ENCODE results near the gene NDUFB8. TPM values are rescaled to one million over a fixed set of nuclear protein-coding genes. Genes with fewer than 3 reads are reported as not detected.

Gene NDUFB8
- total RNA-seq, 1 experiment from 2014 or later, result 399 TPM

- ATAC-seq (no peak), DNase-seq (no peak)
- Histone ChIP-seq H3K4me1 (ENCODE audit: insufficient read depth, low read length) (no peaks in the 10 kb centered on the region), H3F3A (ENCODE audit: low read length, unreplicated experiment) (no peaks in the 10 kb centered on the region), H4K20me1 (ENCODE audit: low read length) (no peaks in the 10 kb centered on the region), H3K4me3 (ENCODE audit: low read length) (no peak overlapping the region), H3K27ac (ENCODE audit: low read length) (no peak overlapping the region), H3K27me3 (ENCODE audit: low read length) (no peaks in the 10 kb centered on the region), H3K9ac (ENCODE audit: low read length) (no peak overlapping the region), H3K36me3 (ENCODE audit: low read depth, low read length) (peaks cover 10% of the 10 kb centered on the region; the same call in 1 of the 2 replicates), H2AFZ (ENCODE audit: low read length) (no peak overlapping the region), H3K79me2 (ENCODE audit: low read length) (no peaks in the 10 kb centered on the region), H3K9me2 (replicated peaks; ENCODE audit: low read length) (no peaks in the 10 kb centered on the region), H3K9me3 (ENCODE audit: low read length) (no peaks in the 10 kb centered on the region), H3K4me2 (ENCODE audit: low read length) (no peak overlapping the region)
- intact Hi-C loops (cut with micrococcal nuclease), result no loop called here
- POLR2A ChIA-PET (ENCODE audit: unreplicated experiment), result no interaction called here
- CTCF ChIA-PET, result interaction anchor here (0.7 kb wide), 1 partner anchor 9 kb away, joined by 3 read pairs; the partner anchor contains the start of gene HIF1AN
- TF ChIP-seq CTCF (conservative IDR thresholded peaks at IDR 0.05; ENCODE audit: low read depth, low read length) (no peak), EZH2 (IDR thresholded peaks at IDR 0.05; ENCODE audit: low read length, unreplicated experiment) (no peak), EZH2phosphoT487 (IDR thresholded peaks at IDR 0.05; ENCODE audit: borderline replicate concordance, low read length) (no peak)
- no TSS peak for BruUV-seq (replicated peaks)
Observed at GRCh38 chr10:100544950-100545349, 15.3 kb upstream of the NDUFB8 start.

- Histone ChIP-seq H3K27me3 (ENCODE audit: low read length) (no peaks in the 10 kb centered on the region), H4K20me1 (ENCODE audit: low read length) (no peaks in the 10 kb centered on the region), H3K4me3 (ENCODE audit: low read length) (peak overlapping the region; percentile 88), H3K4me2 (ENCODE audit: low read length) (peak overlapping the region; percentile 83), H2AFZ (ENCODE audit: low read length) (no peak overlapping the region), H3K27ac (ENCODE audit: low read length) (no peak overlapping the region), H3K9me3 (ENCODE audit: low read length) (no peaks in the 10 kb centered on the region), H3K79me2 (ENCODE audit: low read length) (peaks cover 31% of the 10 kb centered on the region), H3K9me2 (replicated peaks; ENCODE audit: low read length) (no peaks in the 10 kb centered on the region), H3F3A (ENCODE audit: low read length, unreplicated experiment) (no peaks in the 10 kb centered on the region), H3K9ac (ENCODE audit: low read length) (no peak overlapping the region), H3K4me1 (ENCODE audit: insufficient read depth, low read length) (peaks cover 18% of the 10 kb centered on the region; the same call in 1 of the 2 replicates), H3K36me3 (ENCODE audit: low read depth, low read length) (no peaks in the 10 kb centered on the region; the same call in 1 of the 2 replicates)
- CTCF ChIA-PET, result no interaction called here
- BruUV-seq (replicated peaks), result no TSS peak
- no peak for ATAC-seq
- no peak for DNase-seq
- no peak for TF ChIP-seq CTCF (conservative IDR thresholded peaks at IDR 0.05; ENCODE audit: low read depth, low read length)
- TF ChIP-seq EZH2phosphoT487 (IDR thresholded peaks at IDR 0.05; ENCODE audit: borderline replicate concordance, low read length), result no peak
- intact Hi-C loops (cut with micrococcal nuclease), result no loop called here
- POLR2A ChIA-PET (ENCODE audit: unreplicated experiment), result no interaction called here
Observed at GRCh38 chr10:100537475-100537874, 7.8 kb upstream of the NDUFB8 start.

GRCh38 chr10:100535715-100536353 is 6.2 kb upstream of the NDUFB8 start, which contains the start of gene HIF1AN:
TSS of gene HIF1AN (plus strand) at chr10:100535943. CDS start at chr10:100535959, 16 bp downstream.
- DNase-seq (peak; percentile 90), ATAC-seq (peak; percentile 97)
- ChIA-PET CTCF (interaction anchor here (0.6 to 1.1 kb wide), 8 partner anchors 9 to 92 kb away, joined by 3 to 9 read pairs (median 4); no protein-coding TSS in a partner anchor), POLR2A (ENCODE audit: unreplicated experiment) (interaction anchor here (0.5 to 0.9 kb wide), 10 partner anchors 13 to 1896 kb away, joined by 3 to 13 read pairs (median 6); partner anchors contain the start of gene CUEDC2)
- Histone ChIP-seq H4K20me1 (ENCODE audit: low read length) (no peaks in the 10 kb centered on the region), H3K27me3 (ENCODE audit: low read length) (no peaks in the 10 kb centered on the region), H3K4me1 (ENCODE audit: insufficient read depth, low read length) (peaks cover 18% of the 10 kb centered on the region; the same call in 1 of the 2 replicates), H3K9me2 (replicated peaks; ENCODE audit: low read length) (no peaks in the 10 kb centered on the region), H3K4me2 (ENCODE audit: low read length) (peak within 1 kb of the TSS; percentile 83), H3K9me3 (ENCODE audit: low read length) (no peaks in the 10 kb centered on the region), H2AFZ (ENCODE audit: low read length) (peak within 1 kb of the TSS; percentile 90), H3K4me3 (ENCODE audit: low read length) (peak within 1 kb of the TSS; percentile 88), H3F3A (ENCODE audit: low read length, unreplicated experiment) (no peaks in the 10 kb centered on the region), H3K79me2 (ENCODE audit: low read length) (peaks cover 31% of the 10 kb centered on the region), H3K36me3 (ENCODE audit: low read depth, low read length) (no peaks in the 10 kb centered on the region; the same call in 1 of the 2 replicates), H3K27ac (ENCODE audit: low read length) (no peak within 1 kb of the TSS), H3K9ac (ENCODE audit: low read length) (peak within 1 kb of the TSS; percentile 75)
- TF ChIP-seq EZH2phosphoT487 (IDR thresholded peaks at IDR 0.05; ENCODE audit: borderline replicate concordance, low read length) (no peak), CTCF (conservative IDR thresholded peaks at IDR 0.05; ENCODE audit: low read depth, low read length) (peak; percentile 77)
- no TSS peak for BruUV-seq (replicated peaks)
- intact Hi-C loops (cut with micrococcal nuclease), result no loop called here

Data from PC-3 (cell line).